IPS-NIHi7 (cell line): ENCODE results near the gene CDCA3.

Experiments
- DNase-seq: peaks from one replicate; pipeline ENCODE4 v3.0.0; 2012; ENCODE audit warnings: mixed read lengths; ENCODE audit errors: extremely low spot score

The CDCA3 gene

DNA sequence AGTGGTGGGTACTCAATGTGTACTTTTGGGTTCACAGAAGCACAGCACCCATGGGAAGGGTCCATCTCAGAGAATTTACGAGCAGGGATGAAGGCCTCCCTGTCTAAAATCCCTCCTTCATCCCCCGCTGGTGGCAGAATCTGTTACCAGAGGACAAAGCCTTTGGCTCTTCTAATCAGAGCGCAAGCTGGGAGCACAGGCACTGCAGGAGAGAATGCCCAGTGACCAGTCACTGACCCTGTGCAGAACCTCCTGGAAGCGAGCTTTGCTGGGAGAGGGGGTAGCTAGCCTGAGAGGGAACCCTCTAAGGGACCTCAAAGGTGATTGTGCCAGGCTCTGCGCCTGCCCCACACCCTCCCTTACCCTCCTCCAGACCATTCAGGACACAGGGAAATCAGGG, 30.9 kb downstream of the CDCA3 start:
- no peak for DNase-seq

DNA sequence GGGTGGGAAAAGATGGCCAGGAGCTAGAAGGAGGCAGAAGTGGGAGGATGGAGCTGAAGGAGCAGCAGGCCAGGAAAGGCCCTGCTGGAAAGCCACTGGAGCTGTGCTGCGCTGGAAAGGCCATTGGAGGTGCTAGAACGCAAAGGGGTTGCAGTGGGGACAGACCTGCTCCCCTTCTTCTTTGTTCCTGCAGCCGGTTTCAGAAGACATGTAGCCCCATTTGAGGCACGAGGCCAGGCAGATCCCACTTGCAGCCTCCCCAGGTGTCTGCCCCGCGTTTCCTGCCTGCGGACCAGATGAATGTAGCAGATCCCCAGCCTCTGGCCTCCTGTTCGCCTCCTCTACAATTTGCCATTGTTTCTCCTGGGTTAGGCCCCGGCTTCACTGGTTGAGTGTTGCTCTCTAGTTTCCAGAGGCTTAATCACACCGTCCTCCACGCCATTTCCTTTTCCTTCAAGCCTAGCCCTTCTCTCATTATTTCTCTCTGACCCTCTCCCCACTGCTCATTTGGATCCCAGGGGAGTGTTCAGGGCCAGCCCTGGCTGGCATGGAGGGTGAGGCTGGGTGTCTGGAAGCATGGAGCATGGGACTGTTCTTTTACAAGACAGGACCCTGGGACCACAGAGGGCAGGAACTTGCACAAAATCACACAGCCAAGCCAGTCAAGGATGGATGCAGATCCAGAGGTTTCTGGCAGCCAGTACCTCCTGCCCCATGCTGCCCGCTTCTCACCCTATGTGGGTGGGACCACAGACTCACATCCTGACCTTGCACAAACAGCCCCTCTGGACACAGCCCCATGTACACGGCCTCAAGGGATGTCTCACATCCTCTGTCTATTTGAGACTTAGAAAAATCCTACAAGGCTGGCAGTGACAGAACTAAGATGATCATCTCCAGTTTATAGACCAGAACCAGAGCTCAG, 31.7 kb downstream of the CDCA3 start:
- DNase-seq, result no peak

- no peak for DNase-seq
These were observed 32.4 kb downstream of the CDCA3 start for GRCh38 chr12:6818645-6819044.

DNA sequence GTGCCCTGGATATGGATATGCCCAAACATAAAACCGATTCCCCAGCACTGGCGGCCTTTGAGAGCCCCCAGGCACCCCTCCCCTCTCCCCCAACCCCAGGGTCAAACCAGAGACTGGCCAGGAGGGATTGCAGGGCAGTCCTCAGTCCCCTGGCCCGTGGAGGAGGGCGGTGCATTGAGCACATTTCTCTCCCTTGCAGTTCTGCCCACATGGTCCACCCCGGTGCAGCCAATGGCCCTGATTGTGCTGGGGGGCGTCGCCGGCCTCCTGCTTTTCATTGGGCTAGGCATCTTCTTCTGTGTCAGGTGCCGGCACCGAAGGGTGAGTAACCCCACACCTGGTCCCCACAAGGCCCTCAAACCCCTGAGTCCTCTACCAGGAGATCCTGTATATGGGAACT, 32.9 kb downstream of the CDCA3 start:
- DNase-seq, result peak; percentile 60

DNA sequence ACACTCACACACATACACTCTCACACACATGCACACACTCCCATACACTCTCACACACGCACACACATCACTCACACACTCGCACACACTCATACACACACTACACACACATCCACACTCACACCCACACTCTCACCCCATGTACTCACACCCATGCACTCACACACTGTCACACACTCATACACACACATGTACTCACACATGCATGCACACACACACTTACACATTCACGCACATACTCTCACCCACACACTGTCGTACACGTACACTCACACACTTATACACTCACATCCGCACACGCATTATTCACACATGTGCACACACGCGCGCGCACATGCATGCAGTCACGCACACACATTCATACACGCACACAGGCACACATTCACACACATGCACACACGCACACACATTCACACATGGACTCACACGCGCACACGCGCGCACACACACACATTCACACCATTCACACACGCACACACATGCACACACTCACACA, 33.4 kb downstream of the CDCA3 start:
- no peak for DNase-seq

DNA sequence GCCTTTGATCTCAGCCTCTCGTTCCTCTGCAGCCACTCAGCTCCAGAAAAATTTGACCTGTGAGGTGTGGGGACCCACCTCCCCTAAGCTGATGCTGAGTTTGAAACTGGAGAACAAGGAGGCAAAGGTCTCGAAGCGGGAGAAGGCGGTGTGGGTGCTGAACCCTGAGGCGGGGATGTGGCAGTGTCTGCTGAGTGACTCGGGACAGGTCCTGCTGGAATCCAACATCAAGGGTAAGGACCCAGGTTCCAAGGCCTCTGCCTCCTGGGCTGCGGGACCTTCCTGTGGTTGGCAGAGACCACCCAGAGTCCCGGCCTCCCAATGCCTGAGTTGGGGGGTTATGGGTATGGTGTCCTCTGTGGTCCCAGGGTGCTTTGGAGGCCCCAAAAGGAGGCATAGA, 34.0 kb downstream of the CDCA3 start:
- DNase-seq, result no peak

- DNase-seq, result no peak
These were observed 34.5 kb downstream of the CDCA3 start for GRCh38 chr12:6816598-6816997.

DNA sequence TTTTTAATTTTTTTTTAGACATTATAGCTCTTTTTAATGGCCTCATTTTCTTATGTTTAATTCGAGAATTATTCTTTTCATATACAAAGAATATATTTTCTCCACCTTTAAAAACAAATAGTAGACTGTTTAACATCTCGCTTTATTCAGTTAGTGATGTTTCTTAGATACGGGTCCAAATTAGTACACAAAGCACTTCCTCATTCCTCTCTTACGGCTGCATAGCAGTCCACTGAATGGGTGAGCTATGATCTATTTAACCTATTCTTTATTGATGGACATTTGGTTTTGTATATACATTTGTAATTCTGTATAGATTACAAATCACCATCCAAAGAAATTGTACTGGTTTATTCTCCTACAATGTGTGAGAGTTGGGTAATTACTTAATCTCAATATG, 37.7 kb downstream of the CDCA3 start:
- no peak for DNase-seq

DNA sequence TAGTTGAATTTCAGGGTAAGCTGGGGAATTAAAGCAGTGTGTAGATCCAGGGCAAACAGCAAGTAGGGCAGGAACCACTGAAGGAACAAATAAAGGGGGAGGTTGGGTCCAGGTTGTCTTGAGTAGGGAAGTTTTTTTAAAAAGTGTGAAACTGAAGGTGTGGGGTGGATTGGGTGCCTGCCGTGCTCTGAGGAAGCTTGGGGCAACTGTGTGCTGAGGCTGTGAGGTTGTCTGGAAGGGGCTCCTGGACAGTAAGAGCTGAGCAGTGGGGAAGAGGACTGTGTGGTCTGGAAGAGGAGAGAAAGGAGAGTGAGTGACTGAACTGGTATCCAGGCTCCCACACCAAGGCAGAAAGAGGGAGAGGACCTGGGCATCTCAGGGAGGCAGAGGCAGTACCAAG, 40.3 kb downstream of the CDCA3 start:
- no peak for DNase-seq

DNA sequence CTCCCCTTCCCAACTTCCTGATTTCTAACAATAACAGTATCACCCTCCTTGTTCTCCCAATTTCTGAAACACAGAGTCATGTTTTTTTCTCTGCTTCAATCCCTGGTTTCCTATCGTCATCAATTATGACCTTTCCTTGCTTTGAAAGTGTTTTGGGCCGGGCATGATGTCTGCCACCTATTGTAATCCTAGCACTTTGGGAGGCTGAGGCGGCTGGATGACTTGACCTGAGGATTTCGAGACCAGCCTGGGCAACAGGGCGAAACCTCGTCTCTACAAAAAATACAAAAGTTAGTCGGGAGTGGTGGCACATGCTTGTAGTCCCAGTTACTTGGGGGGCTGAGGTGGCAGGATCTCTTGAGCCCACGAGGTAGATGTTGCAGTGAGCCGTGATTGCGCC, 42.0 kb downstream of the CDCA3 start:
- no peak for DNase-seq

DNA sequence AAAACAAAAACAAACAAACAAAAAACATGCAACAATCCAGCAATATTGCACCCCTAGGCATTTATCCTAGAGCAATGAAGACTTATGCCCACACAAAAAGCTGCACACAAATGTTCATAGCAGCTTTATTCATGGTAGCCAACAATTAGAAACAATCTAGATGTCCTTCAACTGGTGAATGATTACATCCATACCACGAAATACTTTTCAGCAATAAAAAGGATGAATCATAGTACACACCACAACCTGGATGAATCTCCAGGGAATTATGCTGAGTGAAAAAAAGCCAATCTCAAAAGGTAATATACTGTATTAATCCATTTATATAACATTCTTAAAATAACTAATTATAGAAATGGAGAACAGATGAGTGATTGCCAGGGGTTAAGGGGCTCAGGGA, 43.9 kb downstream of the CDCA3 start:
- DNase-seq, result no peak

DNA sequence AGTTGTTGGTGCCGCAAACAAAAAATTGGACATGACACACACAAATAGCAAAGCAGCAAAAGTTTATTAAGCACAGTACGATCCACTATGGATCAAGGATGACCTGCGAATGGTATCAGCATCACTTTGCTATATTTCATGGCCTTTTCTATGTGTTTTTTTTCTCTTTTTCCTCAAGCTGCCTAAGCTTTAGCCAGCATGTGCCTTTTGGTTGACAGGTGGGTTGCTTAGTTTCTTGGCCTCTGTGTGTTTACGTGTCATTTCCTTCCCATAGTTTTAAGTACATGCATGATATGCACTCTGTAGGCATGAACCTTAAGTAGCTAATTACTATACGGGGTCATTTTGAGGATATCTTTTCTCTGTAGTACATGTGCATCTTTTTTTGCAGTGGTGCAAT, 51.9 kb downstream of the CDCA3 start:
- DNase-seq, result no peak
